GM19023 (cell line): Measurements from ENCODE around the gene LRRC1.
A peak's percentile ranks its signal among the peaks of the same experiment; 100 is the strongest.
"Not testable (repeated sequence)": the region's sequence is repeated elsewhere in the genome, so short reads cannot be mapped to it uniquely, and the experiment has no call there.

Experiments used
- ATAC-seq: cut with Tn5 transposase; IDR thresholded peaks from one replicate; pipeline ENCODE4 v1.9.1; 2021; ENCODE audit warnings: mild to moderate bottlenecking, moderate library complexity; ENCODE audit not compliant: unreplicated experiment

Gene LRRC1

GRCh38 chr6:53792016-53792415, 2.8 kb upstream of the LRRC1 start:
- no peak for ATAC-seq

GRCh38 chr6:53792973-53793317, 1.9 kb upstream of the LRRC1 start:
- no peak for ATAC-seq

GRCh38 chr6:53793318-53794136, 1.3 kb upstream of the LRRC1 start:
- ATAC-seq, result no peak

- ATAC-seq, result peak; percentile 47
Observed at GRCh38 chr6:53794137-53794719, 577 bp upstream of the LRRC1 start.

- ATAC-seq, result peak; percentile 25
Observed at GRCh38 chr6:53795340-53795701, 516 bp downstream of the LRRC1 start.

- no peak for ATAC-seq
Observed at GRCh38 chr6:53795702-53796450, 1.1 kb downstream of the LRRC1 start.

GRCh38 chr6:53796451-53796780, 1.6 kb downstream of the LRRC1 start:
- ATAC-seq, result no peak

- ATAC-seq, result no peak
Observed at GRCh38 chr6:53796791-53797190, 2.0 kb downstream of the LRRC1 start.

GRCh38 chr6:53797304-53797703, 2.5 kb downstream of the LRRC1 start:
- no peak for ATAC-seq

- no peak for ATAC-seq
Observed at GRCh38 chr6:53799340-53799739, 4.5 kb downstream of the LRRC1 start.

GRCh38 chr6:53801022-53801421, 6.2 kb downstream of the LRRC1 start:
- ATAC-seq, result no peak

- no peak for ATAC-seq
Observed at GRCh38 chr6:53802582-53802981, 7.8 kb downstream of the LRRC1 start.

GRCh38 chr6:53803081-53803860, 8.5 kb downstream of the LRRC1 start:
- no peak for ATAC-seq

- ATAC-seq, result no peak
Observed at GRCh38 chr6:53805016-53805415, 10.2 kb downstream of the LRRC1 start.

GRCh38 chr6:53805725-53806124, 10.9 kb downstream of the LRRC1 start:
- ATAC-seq, result no peak

GRCh38 chr6:53807606-53808005, 12.8 kb downstream of the LRRC1 start:
- ATAC-seq, result not testable (repeated sequence)

GRCh38 chr6:53808302-53808881, 13.6 kb downstream of the LRRC1 start:
- no peak for ATAC-seq

- no peak for ATAC-seq
Observed at GRCh38 chr6:53809691-53810090, 14.9 kb downstream of the LRRC1 start.

- ATAC-seq, result peak; percentile 88
Observed at GRCh38 chr6:53811082-53811481, 16.3 kb downstream of the LRRC1 start.

GRCh38 chr6:53811746-53812145, 16.9 kb downstream of the LRRC1 start:
- no peak for ATAC-seq

- no peak for ATAC-seq
Observed at GRCh38 chr6:53813096-53813495, 18.3 kb downstream of the LRRC1 start.
